GM18951 (cell line): ENCODE results near the gene MEOX2.

ENCODE experiments used
- POLR2A ChIP-seq: IDR thresholded peaks from 4 replicates; pipeline ENCODE4 v1.6.1; 2011; ENCODE audit warnings: mild to moderate bottlenecking; ENCODE audit not compliant: insufficient read length, insufficient read depth; ENCODE audit errors: extremely low read depth
- in situ Hi-C: fragments of 300-500 bp; cut with MboI; formaldehyde crosslinking; loops from one replicate; pipeline ENCODE4 v1.12.0; 2022; ENCODE audit warnings: low sequenced_read_pairs, mixed read lengths, inconsistent platforms; ENCODE audit not compliant: unreplicated experiment

Gene MEOX2

GRCh38 chr7:15620491-15621185 lies 65.8 kb downstream of the MEOX2 start:
- in situ Hi-C loops = no loop called here

DNA sequence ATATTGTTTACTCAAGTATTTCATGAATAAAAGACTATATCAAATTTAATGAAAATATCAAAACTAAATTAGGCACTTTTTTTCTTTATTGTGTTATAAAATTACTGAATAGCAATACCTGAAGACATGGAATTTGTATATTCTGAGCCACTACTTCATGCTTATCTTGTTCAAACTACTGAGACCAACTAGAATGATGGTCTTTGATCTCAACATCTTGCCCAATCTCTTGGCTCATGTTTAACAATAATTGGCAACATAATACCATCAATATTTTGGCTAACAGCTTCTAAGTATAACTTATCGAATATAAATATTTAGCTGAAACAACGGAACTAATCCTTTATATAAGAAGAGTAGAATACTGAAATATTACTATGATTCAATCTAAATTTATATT lies 68.2 kb downstream of the MEOX2 start:
- TF ChIP-seq POLR2A = no peak
- in situ Hi-C loops = no loop called here

More at GRCh38 chr7:15620491-15621185, 65.8 kb downstream of the MEOX2 start:
- no peak for TF ChIP-seq POLR2A

- in situ Hi-C loops = no loop called here
- no peak for TF ChIP-seq POLR2A
These were observed 74.3 kb downstream of the MEOX2 start for GRCh38 chr7:15612205-15612604.

DNA sequence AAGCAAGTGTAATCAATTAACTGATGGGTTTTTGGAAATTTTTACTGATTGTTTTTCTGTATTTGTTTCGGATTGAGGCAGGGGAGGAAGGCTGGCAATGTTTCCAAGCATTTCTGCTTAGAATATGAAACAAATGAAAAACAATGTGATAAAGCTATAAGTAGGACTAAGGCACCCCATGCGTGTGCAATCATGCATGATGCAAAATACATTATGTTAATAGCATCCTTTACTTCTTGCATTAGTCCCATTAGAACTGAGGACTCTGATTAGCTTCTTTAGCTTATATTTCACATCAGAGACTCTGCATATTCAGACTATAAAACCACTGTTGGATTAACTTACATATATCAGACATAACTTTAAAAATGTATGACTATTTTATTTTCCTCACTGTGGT lies 76.0 kb downstream of the MEOX2 start:
- TF ChIP-seq POLR2A = no peak
- in situ Hi-C loops = no loop called here

GRCh38 chr7:15609287-15609686 lies 77.2 kb downstream of the MEOX2 start:
- no peak for TF ChIP-seq POLR2A
- in situ Hi-C loops = no loop called here

- in situ Hi-C loops = no loop called here
- no peak for TF ChIP-seq POLR2A
These were observed 78.8 kb downstream of the MEOX2 start for GRCh38 chr7:15607529-15608210.

DNA sequence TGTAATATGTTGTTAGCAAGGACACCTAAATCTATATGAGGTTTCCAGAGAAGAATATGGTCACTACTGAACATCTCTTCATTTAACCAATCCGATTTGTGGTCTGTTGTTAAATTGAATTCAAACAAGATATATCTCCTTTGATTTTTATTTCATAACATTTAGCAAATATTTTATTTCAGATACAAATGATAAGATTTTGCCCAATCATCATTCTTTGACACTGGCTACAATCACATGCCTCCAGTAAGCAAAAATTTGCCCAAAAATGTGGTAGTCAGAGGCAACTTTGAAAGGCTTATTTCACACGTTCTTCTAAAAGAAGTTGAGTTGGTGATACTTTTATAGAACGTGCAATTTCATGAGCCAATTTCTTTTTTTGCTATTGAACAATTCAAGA lies 79.9 kb downstream of the MEOX2 start:
- in situ Hi-C loops = no loop called here
- TF ChIP-seq POLR2A = no peak

DNA sequence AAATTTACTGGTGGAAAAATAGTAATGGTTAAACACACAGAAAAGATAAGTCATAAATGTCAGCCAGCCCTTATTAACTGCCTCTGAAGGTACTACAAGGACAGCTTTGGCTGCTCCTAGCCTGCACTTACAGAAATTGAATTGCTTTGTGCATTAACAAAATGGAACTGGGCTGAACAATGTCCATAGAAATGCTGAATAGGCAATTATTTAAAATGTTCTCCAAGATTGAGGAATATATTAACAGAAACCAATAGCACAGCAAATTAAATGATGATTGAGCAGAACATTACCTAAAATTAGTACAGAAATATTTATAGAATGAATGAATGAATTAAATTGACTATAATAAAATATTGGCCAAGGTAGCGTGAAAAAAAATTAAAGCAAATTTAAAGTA lies 82.3 kb downstream of the MEOX2 start:
- no peak for TF ChIP-seq POLR2A
- in situ Hi-C loops = no loop called here

DNA sequence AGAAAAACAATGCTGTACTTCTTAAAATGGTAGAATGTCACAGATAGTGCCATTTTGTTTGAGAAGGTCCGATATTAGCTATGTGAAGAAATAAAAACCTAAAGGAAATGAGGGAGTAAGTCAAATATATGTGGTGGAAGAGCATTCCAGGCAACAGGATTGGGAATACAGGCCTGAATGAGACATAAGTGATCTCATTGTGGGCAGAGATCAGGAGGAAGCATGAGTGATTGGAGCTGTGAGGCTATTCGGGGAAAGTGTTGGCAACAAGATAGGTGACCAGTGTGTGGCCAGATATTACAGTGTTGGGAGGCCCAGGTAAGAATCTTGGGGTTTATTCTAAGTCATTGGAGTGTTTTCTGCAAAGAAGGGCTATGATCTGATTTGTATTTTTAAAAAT lies 83.4 kb downstream of the MEOX2 start:
- in situ Hi-C loops = no loop called here
- no peak for TF ChIP-seq POLR2A

- TF ChIP-seq POLR2A = no peak
- in situ Hi-C loops = no loop called here
These were observed 84.2 kb downstream of the MEOX2 start for GRCh38 chr7:15602236-15602635.

DNA sequence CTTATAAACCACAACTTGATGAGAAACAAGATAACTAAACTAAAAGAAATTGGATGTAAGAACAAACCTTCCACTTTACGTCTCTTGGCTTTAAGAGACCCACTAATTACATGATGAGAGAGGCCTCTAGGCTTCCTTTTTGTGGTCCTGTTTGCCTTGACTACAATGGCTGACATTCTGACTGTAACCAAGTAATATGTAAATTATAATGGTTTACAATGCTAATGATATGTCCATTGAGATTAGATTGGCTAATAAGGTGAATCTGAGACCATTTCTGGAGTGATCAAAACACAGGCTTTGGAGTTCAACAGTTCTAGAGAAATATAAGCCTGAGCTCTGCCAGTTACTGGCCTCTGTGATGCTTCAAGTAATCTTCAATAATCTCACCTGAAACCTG lies 85.3 kb downstream of the MEOX2 start:
- in situ Hi-C loops = no loop called here
- TF ChIP-seq POLR2A = no peak

DNA sequence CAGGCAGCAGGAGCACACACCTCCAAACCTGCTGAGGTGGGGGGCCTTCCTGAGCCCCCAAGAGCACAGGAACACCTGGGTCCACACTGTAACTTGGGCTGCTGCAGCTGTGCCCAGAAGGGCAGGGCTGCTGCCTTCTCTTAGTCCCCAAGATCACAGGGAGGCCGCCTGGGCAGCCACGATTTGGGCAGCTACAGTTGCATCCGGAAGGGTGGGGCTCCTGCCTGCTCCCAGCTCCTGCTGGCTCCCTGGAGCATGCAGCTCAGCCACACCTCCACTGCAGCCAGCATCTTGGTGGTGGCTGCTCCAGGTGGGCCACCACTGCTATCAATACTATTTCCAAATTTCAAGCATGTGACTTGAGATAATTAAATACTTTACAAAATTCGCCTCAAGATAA lies 86.2 kb downstream of the MEOX2 start:
- in situ Hi-C loops = no loop called here
- no peak for TF ChIP-seq POLR2A

- in situ Hi-C loops = no loop called here
- no peak for TF ChIP-seq POLR2A
These were observed 92.0 kb downstream of the MEOX2 start for GRCh38 chr7:15594461-15594860.

DNA sequence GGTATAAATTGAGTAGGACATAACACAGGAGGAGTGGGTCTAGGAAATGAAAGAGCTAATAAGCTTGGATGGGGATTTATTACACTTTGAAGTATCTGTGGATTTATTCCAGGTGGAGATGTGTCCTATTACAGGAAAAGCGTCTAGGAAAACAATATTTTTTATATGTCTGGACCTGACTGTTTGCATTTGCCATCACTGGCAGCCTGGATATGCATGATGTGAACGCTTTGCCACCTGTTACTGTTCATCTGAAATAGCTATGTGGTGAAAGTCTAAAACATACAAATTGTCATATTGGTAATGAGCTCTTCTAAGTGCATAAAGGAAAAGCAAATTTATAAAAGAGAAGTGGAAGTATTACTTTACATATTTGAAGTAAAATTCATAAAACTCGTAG lies 93.1 kb downstream of the MEOX2 start:
- in situ Hi-C loops = no loop called here
- no peak for TF ChIP-seq POLR2A
